A549 (cell line): ENCODE data around the gene CADM1.

Experiments
- ATOH8 ChIP-seq: fragments of 250-450 bp; sonication (Bioruptor Pico); IDR thresholded peaks from 2 replicates; pipeline ENCODE4 v1.5.0; 2020; ENCODE audit warnings: low read depth, mild to moderate bottlenecking, moderate library complexity
- CTCF ChIP-seq: fragments of >200 bp; sonication (Bioruptor Twin); formaldehyde crosslinking; IDR thresholded peaks from 3 replicates; pipeline ENCODE4 v1.5.1; 2016
- FOSL2 ChIP-seq, 2 experiments: fragments of 450-650 bp in 1 of 2; fragments of >200 bp in 1 of 2; sonication (Bioruptor Twin) in 1 of 2; formaldehyde crosslinking; IDR thresholded peaks; 2 replicates each; pipeline versions ENCODE4 v1.5.0 to v1.6.1; 2016 to 2020; ENCODE audit warnings: mild to moderate bottlenecking in 1 of 2, moderate library complexity in 1 of 2
- GATA3 ChIP-seq: IDR thresholded peaks from 2 replicates; pipeline ENCODE4 v1.6.1; 2012; ENCODE audit warnings: borderline replicate concordance
- HOXA7 ChIP-seq: fragments of 250-450 bp; sonication (Bioruptor Pico); IDR thresholded peaks from 2 replicates; pipeline ENCODE4 v1.5.0; 2020; ENCODE audit warnings: mild to moderate bottlenecking, moderate library complexity
- HOXB5 ChIP-seq: fragments of 250-450 bp; sonication (Bioruptor Pico); IDR thresholded peaks from 2 replicates; pipeline ENCODE4 v1.5.0; 2020; ENCODE audit warnings: mild to moderate bottlenecking, moderate library complexity
- RCOR1 ChIP-seq: fragments of 150-350 bp; IDR thresholded peaks from 2 replicates; pipeline ENCODE4 v1.6.1; 2014; ENCODE audit warnings: antibody characterized with exemption, low read length, low read depth
- ZFP36 ChIP-seq: fragments of 450-650 bp; IDR thresholded peaks from 2 replicates; pipeline ENCODE4 v1.6.1; 2014; ENCODE audit warnings: borderline replicate concordance; ENCODE audit not compliant: partially characterized antibody
- ZSCAN20 ChIP-seq: fragments of 250-450 bp; sonication (Bioruptor Pico); IDR thresholded peaks from 2 replicates; pipeline ENCODE4 v1.8.0; 2022; ENCODE audit warnings: mild to moderate bottlenecking, moderate library complexity
- TF ChIP-seq, protein P1 (sequence below): fragments of 250-450 bp; sonication (Bioruptor Pico); IDR thresholded peaks from 2 replicates; pipeline ENCODE4 v1.5.0; 2021; ENCODE audit warnings: mild to moderate bottlenecking, moderate library complexity, borderline replicate concordance

GRCh38 chr11:115439385-115439784, 64.8 kb downstream of the CADM1 start:
- TF ChIP-seq CTCF, result no peak
- TF ChIP-seq, protein P1, sequence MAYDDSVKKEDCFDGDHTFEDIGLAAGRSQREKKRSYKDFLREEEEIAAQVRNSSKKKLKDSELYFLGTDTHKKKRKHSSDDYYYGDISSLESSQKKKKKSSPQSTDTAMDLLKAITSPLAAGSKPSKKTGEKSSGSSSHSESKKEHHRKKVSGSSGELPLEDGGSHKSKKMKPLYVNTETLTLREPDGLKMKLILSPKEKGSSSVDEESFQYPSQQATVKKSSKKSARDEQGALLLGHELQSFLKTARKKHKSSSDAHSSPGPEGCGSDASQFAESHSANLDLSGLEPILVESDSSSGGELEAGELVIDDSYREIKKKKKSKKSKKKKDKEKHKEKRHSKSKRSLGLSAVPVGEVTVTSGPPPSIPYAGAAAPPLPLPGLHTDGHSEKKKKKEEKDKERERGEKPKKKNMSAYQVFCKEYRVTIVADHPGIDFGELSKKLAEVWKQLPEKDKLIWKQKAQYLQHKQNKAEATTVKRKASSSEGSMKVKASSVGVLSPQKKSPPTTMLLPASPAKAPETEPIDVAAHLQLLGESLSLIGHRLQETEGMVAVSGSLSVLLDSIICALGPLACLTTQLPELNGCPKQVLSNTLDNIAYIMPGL (CRISPR knock-in tag), result no peak
- TF ChIP-seq FOSL2 (IDR thresholded peaks at IDR 0.05), result no peak
- no peak for TF ChIP-seq FOSL2 (CRISPR knock-in tag; IDR thresholded peaks at IDR 0.05)
- no peak for TF ChIP-seq GATA3
- no peak for TF ChIP-seq HOXA7 (CRISPR knock-in tag)
- no peak for TF ChIP-seq ZSCAN20 (CRISPR knock-in tag)
- TF ChIP-seq ATOH8 (CRISPR knock-in tag), result no peak
- no peak for TF ChIP-seq HOXB5 (CRISPR knock-in tag)
- no peak for TF ChIP-seq RCOR1
- no peak for TF ChIP-seq ZFP36
